Astrocyte (in vitro differentiated cells and primary cell): ENCODE data around the gene KIF25. TPM values are rescaled to one million over a fixed set of nuclear protein-coding genes. Genes with fewer than 3 reads are reported as not detected.

Experiments used
- DNase-seq: peaks from one replicate; pipeline ENCODE4 v3.0.0-alpha.2; 2010; ENCODE audit warnings: low read depth
- FAIRE-seq: peaks from 2 replicates; lab custom pipeline; 2011; peaks lifted over from hg19 to GRCh38; lab: Jason Lieb, UNC
- H2AFZ ChIP-seq: 2 replicates; pipeline ENCODE4 v1.6.0; 2012; ENCODE audit warnings: low read depth, low read length, inconsistent platforms
- H3K27ac ChIP-seq: 2 replicates; pipeline ENCODE4 v1.5.1; 2011; ENCODE audit warnings: low read depth, low read length, inconsistent platforms
- H3K27me3 ChIP-seq: 2 replicates; pipeline ENCODE4 v1.6.0; 2011; ENCODE audit warnings: low read length, inconsistent platforms; ENCODE audit not compliant: insufficient read depth
- H3K36me3 ChIP-seq: 2 replicates; pipeline ENCODE4 v1.5.1; 2011; ENCODE audit warnings: low read length, inconsistent platforms; ENCODE audit not compliant: insufficient read depth
- H3K4me1 ChIP-seq: 2 replicates; pipeline ENCODE4 v1.5.1; 2011; ENCODE audit warnings: low read length, inconsistent platforms; ENCODE audit not compliant: insufficient read depth
- H3K4me2 ChIP-seq: 2 replicates; pipeline ENCODE4 v1.6.0; 2012; ENCODE audit warnings: low read length, inconsistent platforms
- H3K4me3 ChIP-seq: 2 replicates; pipeline ENCODE4 v1.5.1; 2011; ENCODE audit warnings: low read depth, mild to moderate bottlenecking, low read length, inconsistent platforms; ENCODE audit not compliant: insufficient read depth
- H3K79me2 ChIP-seq: 2 replicates; pipeline ENCODE4 v1.6.0; 2012; ENCODE audit warnings: mild to moderate bottlenecking, low read length, inconsistent platforms; ENCODE audit not compliant: insufficient read depth
- H3K9ac ChIP-seq: 2 replicates; pipeline ENCODE4 v1.6.0; 2012; ENCODE audit warnings: mild to moderate bottlenecking, low read length, inconsistent platforms
- H3K9me3 ChIP-seq: 2 replicates; pipeline ENCODE4 v1.5.1; 2012; ENCODE audit warnings: low read depth, mild to moderate bottlenecking, low read length, inconsistent platforms; ENCODE audit not compliant: insufficient read depth
- H4K20me1 ChIP-seq: 2 replicates; pipeline ENCODE4 v1.6.0; 2012; ENCODE audit warnings: low read length, inconsistent platforms; ENCODE audit not compliant: insufficient read depth
- H3K27ac Mint-ChIP-seq: one replicate; pipeline ENCODE4 v1.8.0; 2021; ENCODE audit warnings: mild to moderate bottlenecking, mixed read lengths; ENCODE audit not compliant: unreplicated experiment
- H3K27me3 Mint-ChIP-seq: one replicate; pipeline ENCODE4 v1.8.0; 2021; ENCODE audit warnings: low read depth, mixed read lengths; ENCODE audit not compliant: unreplicated experiment
- H3K36me3 Mint-ChIP-seq: one replicate; pipeline ENCODE4 v1.8.0; 2021; ENCODE audit warnings: low read depth, mixed read lengths; ENCODE audit not compliant: unreplicated experiment
- H3K4me1 Mint-ChIP-seq: one replicate; pipeline ENCODE4 v1.8.0; 2021; ENCODE audit warnings: low read depth, mixed read lengths; ENCODE audit not compliant: unreplicated experiment
- H3K4me3 Mint-ChIP-seq: one replicate; pipeline ENCODE4 v1.8.0; 2021; ENCODE audit warnings: mild to moderate bottlenecking, moderate library complexity, mixed read lengths; ENCODE audit not compliant: unreplicated experiment
- H3K9me3 Mint-ChIP-seq: one replicate; pipeline ENCODE4 v1.8.0; 2021; ENCODE audit warnings: mild to moderate bottlenecking, mixed read lengths; ENCODE audit not compliant: unreplicated experiment
- CTCF ChIP-seq: IDR thresholded peaks from 2 replicates; pipeline ENCODE4 v1.5.1; 2011; ENCODE audit warnings: low read depth, mild to moderate bottlenecking, inconsistent platforms, low read length, moderate library complexity; ENCODE audit not compliant: insufficient read depth
- EZH2 ChIP-seq: IDR thresholded peaks from 2 replicates; pipeline ENCODE4 v1.6.1; 2012; ENCODE audit warnings: mild to moderate bottlenecking, low read length, inconsistent platforms; ENCODE audit not compliant: insufficient read depth
- total RNA-seq: library from RNA; stranded (reverse); gene quantifications from 2 replicates; pipeline ENCODE4 v1.2.1, GENCODE V29; 2021

Gene KIF25
- total RNA-seq, 1 donor from 2014 or later, result not detected

GRCh38 chr6:168002804-168003203, 5.3 kb downstream of the KIF25 start:
- Mint-ChIP-seq H3K36me3 (no peaks in the 10 kb centered on the region), H3K27ac (no peak overlapping the region), H3K4me3 (no peak overlapping the region), H3K9me3 (no peaks in the 10 kb centered on the region), H3K27me3 (peaks cover 8% of the 10 kb centered on the region), H3K4me1 (peaks cover under 1% of the 10 kb centered on the region)
- Histone ChIP-seq H3K4me2 (no peak overlapping the region), H3K79me2 (no peaks in the 10 kb centered on the region), H3K27ac (no peak overlapping the region), H3K9ac (no peak overlapping the region), H2AFZ (no peak overlapping the region), H3K9me3 (no peaks in the 10 kb centered on the region), H3K4me1 (peaks cover 9% of the 10 kb centered on the region), H3K27me3 (peaks cover 15% of the 10 kb centered on the region), H3K4me3 (no peak overlapping the region), H3K36me3 (no peaks in the 10 kb centered on the region), H4K20me1 (no peaks in the 10 kb centered on the region)
- DNase-seq, result no peak
- TF ChIP-seq CTCF (no peak), EZH2 (no peak)
- FAIRE-seq, result no peak

- Mint-ChIP-seq H3K27ac (no peak overlapping the region), H3K9me3 (peaks cover 4% of the 10 kb centered on the region), H3K27me3 (peaks cover 7% of the 10 kb centered on the region), H3K4me3 (no peak overlapping the region), H3K36me3 (no peaks in the 10 kb centered on the region), H3K4me1 (peaks cover 2% of the 10 kb centered on the region)
- no peaks in the 10 kb centered on the region for H3K36me3 ChIP-seq
- peaks cover 14% of the 10 kb centered on the region for H3K4me1 ChIP-seq
- H3K79me2 ChIP-seq, result no peaks in the 10 kb centered on the region
- DNase-seq, result no peak
- no peak overlapping the region for H3K27ac ChIP-seq
- no peak overlapping the region for H2AFZ ChIP-seq
- no peak for FAIRE-seq
- H3K4me3 ChIP-seq, result no peak overlapping the region
- no peak for TF ChIP-seq EZH2
- TF ChIP-seq CTCF, result no peak
- H4K20me1 ChIP-seq, result no peaks in the 10 kb centered on the region
- no peak overlapping the region for H3K9ac ChIP-seq
- no peaks in the 10 kb centered on the region for H3K9me3 ChIP-seq
- H3K27me3 ChIP-seq, result peaks cover 8% of the 10 kb centered on the region
- no peak overlapping the region for H3K4me2 ChIP-seq
Measured at GRCh38 chr6:168004023-168004422, 6.6 kb downstream of the KIF25 start.

GRCh38 chr6:168004945-168005344, 7.5 kb downstream of the KIF25 start:
- no peak overlapping the region for H3K9ac ChIP-seq
- H3K4me1 ChIP-seq, result peaks cover 14% of the 10 kb centered on the region
- Mint-ChIP-seq H3K27me3 (peaks cover 7% of the 10 kb centered on the region), H3K27ac (no peak overlapping the region), H3K4me3 (no peak overlapping the region), H3K9me3 (peaks cover 11% of the 10 kb centered on the region), H3K4me1 (peaks cover 5% of the 10 kb centered on the region), H3K36me3 (peaks cover 3% of the 10 kb centered on the region)
- H3K9me3 ChIP-seq, result no peaks in the 10 kb centered on the region
- H4K20me1 ChIP-seq, result no peaks in the 10 kb centered on the region
- no peak overlapping the region for H3K27ac ChIP-seq
- H3K36me3 ChIP-seq, result no peaks in the 10 kb centered on the region
- no peak overlapping the region for H3K4me2 ChIP-seq
- H3K27me3 ChIP-seq, result peaks cover 7% of the 10 kb centered on the region
- DNase-seq (no peak), FAIRE-seq (no peak)
- TF ChIP-seq EZH2, result no peak
- no peak for TF ChIP-seq CTCF
- no peak overlapping the region for H3K4me3 ChIP-seq
- no peak overlapping the region for H2AFZ ChIP-seq
- H3K79me2 ChIP-seq, result no peaks in the 10 kb centered on the region
